IMR-90 (cell line): ENCODE data around the gene C16orf74. TPM values are rescaled to one million over a fixed set of nuclear protein-coding genes. Genes with fewer than 3 reads are reported as not detected.

ENCODE experiments used
- ATAC-seq: fragments of 200-7000 bp; cut with Tn5 transposase; 2 replicates; pipeline ENCODE4 v1.9.1; 2020; ENCODE audit warnings: low read depth, mild to moderate bottlenecking, moderate library complexity
- BruUV-seq: library from RNA; stranded (reverse); fragments of 400-500 nt; replicated peaks from 2 replicates; lab custom pipeline; 2021; lab: Mats Ljungman, UMichigan
- CTCF ChIA-PET: fragments of 300-600 bp; formaldehyde crosslinking; extraction: SDS; loops from one replicate; lab custom pipeline; 2021; ENCODE audit warnings: antibody characterized with exemption; lab: Yijun Ruan, JAX
- POLR2A ChIA-PET: fragments of 300-600 bp; sonication (Branson Sonifier 250); formaldehyde crosslinking; loops from one replicate; lab custom pipeline; 2022; ENCODE audit warnings: antibody characterized with exemption; ENCODE audit not compliant: unreplicated experiment; lab: Charles Lee
- DNase-seq: peaks from one replicate; pipeline ENCODE4 v3.0.0; 2013
- H2AFZ ChIP-seq: replicated peaks from 2 replicates; pipeline ENCODE3; 2013; ENCODE audit warnings: low read length, mild to moderate bottlenecking; ENCODE audit not compliant: poor library complexity
- H2AK5ac ChIP-seq: 2 replicates; pipeline ENCODE4 v1.6.1; 2013; ENCODE audit warnings: low read depth, low read length, inconsistent platforms
- H2AK9ac ChIP-seq: replicated peaks from 2 replicates; pipeline ENCODE3; 2013; ENCODE audit warnings: mild to moderate bottlenecking, low read depth, low read length, moderate library complexity; ENCODE audit not compliant: poor library complexity
- H2BK120ac ChIP-seq: 2 replicates; pipeline ENCODE4 v1.6.1; 2013; ENCODE audit warnings: low read depth, low read length, inconsistent platforms
- H2BK15ac ChIP-seq: 3 replicates; pipeline ENCODE4 v1.6.1; 2013; ENCODE audit warnings: low read depth, low read length, inconsistent platforms
- H2BK20ac ChIP-seq: 2 replicates; pipeline ENCODE4 v1.6.1; 2013; ENCODE audit warnings: low read depth, mild to moderate bottlenecking, inconsistent platforms, low read length, moderate library complexity
- H2BK5ac ChIP-seq: 2 replicates; pipeline ENCODE4 v1.6.1; 2013; ENCODE audit warnings: mild to moderate bottlenecking, low read depth, low read length, inconsistent platforms; ENCODE audit not compliant: poor library complexity, severe bottlenecking
- H3K14ac ChIP-seq: replicated peaks from 2 replicates; pipeline ENCODE4 v1.6.1; 2013; ENCODE audit warnings: low read depth, low read length, inconsistent platforms
- H3K18ac ChIP-seq: 2 replicates; pipeline ENCODE4 v1.6.1; 2013; ENCODE audit warnings: low read depth, low read length, control low read depth
- H3K23ac ChIP-seq: 2 replicates; pipeline ENCODE4 v1.6.1; 2013; ENCODE audit warnings: low read depth, low read length, inconsistent platforms
- H3K27ac ChIP-seq: 2 replicates; pipeline ENCODE4 v1.5.1; 2013; ENCODE audit warnings: mild to moderate bottlenecking, control low read depth, low read length; ENCODE audit not compliant: insufficient read depth
- H3K27me3 ChIP-seq: 2 replicates; pipeline ENCODE4 v1.6.1; 2013; ENCODE audit warnings: low read length; ENCODE audit not compliant: control insufficient read depth, insufficient read depth
- H3K36me3 ChIP-seq: 2 replicates; pipeline ENCODE4 v1.6.1; 2013; ENCODE audit warnings: low read length, mixed read lengths; ENCODE audit not compliant: control insufficient read depth, insufficient read depth
- H3K4ac ChIP-seq: 2 replicates; pipeline ENCODE4 v1.6.1; 2013; ENCODE audit warnings: low read depth, low read length, inconsistent platforms
- H3K4me1 ChIP-seq: 2 replicates; pipeline ENCODE4 v1.6.1; 2013; ENCODE audit warnings: low read length, mixed read lengths; ENCODE audit not compliant: control insufficient read depth, insufficient read depth
- H3K4me2 ChIP-seq: 2 replicates; pipeline ENCODE4 v1.6.1; 2013; ENCODE audit warnings: low read depth, mild to moderate bottlenecking, control low read depth, low read length, moderate library complexity
- H3K4me3 ChIP-seq: 2 replicates; pipeline ENCODE4 v1.5.1; 2013; ENCODE audit warnings: low read depth, mild to moderate bottlenecking, control low read depth, low read length, moderate library complexity; ENCODE audit not compliant: insufficient read depth
- H3K56ac ChIP-seq: 2 replicates; pipeline ENCODE4 v1.6.1; 2013; ENCODE audit warnings: low read length, inconsistent platforms; ENCODE audit not compliant: insufficient read depth; ENCODE audit errors: extremely low read depth
- H3K79me1 ChIP-seq, 2 experiments: 2 replicates each; pipeline ENCODE4 v1.6.1; 2013; ENCODE audit warnings: low read length in 2 of 2, inconsistent platforms in 1 of 2, low read depth in 1 of 2
- H3K9ac ChIP-seq: 2 replicates; pipeline ENCODE4 v1.6.1; 2013; ENCODE audit warnings: low read depth, low read length, control low read depth
- H3K9me1 ChIP-seq: 2 replicates; pipeline ENCODE4 v1.6.1; 2013; ENCODE audit warnings: low read length, inconsistent platforms; ENCODE audit not compliant: insufficient read depth
- H3K9me3 ChIP-seq: 2 replicates; pipeline ENCODE4 v1.6.1; 2013; ENCODE audit warnings: low read length; ENCODE audit not compliant: control insufficient read depth, insufficient read depth
- H4K20me1 ChIP-seq: 2 replicates; pipeline ENCODE4 v1.6.1; 2013; ENCODE audit warnings: low read length, inconsistent platforms; ENCODE audit not compliant: insufficient read depth
- H4K5ac ChIP-seq: 2 replicates; pipeline ENCODE4 v1.6.1; 2013; ENCODE audit warnings: mild to moderate bottlenecking, low read depth, low read length, control low read depth
- H4K8ac ChIP-seq, 2 experiments: 2 replicates each; pipeline ENCODE4 v1.6.1; 2013; ENCODE audit warnings: low read depth in 2 of 2, low read length in 2 of 2, control low read depth in 1 of 2, inconsistent platforms in 1 of 2
- H4K91ac ChIP-seq: 2 replicates; pipeline ENCODE4 v1.6.1; 2013; ENCODE audit warnings: low read depth, low read length, inconsistent platforms; ENCODE audit not compliant: insufficient read depth
- BHLHE40 ChIP-seq: fragments of 150-350 bp; IDR thresholded peaks from 2 replicates; pipeline ENCODE4 v1.6.1; 2016; ENCODE audit warnings: mild to moderate bottlenecking, low read depth, low read length
- CEBPB ChIP-seq: IDR thresholded peaks from 2 replicates; pipeline ENCODE4 v1.6.1; 2012; ENCODE audit warnings: low read depth, low read length, improper control_type of control experiment
- CHD1 ChIP-seq: IDR thresholded peaks from 2 replicates; pipeline ENCODE4 v1.6.1; 2012; ENCODE audit warnings: low read depth, low read length, improper control_type of control experiment
- ELK1 ChIP-seq: fragments of 150-350 bp; IDR thresholded peaks from 2 replicates; pipeline ENCODE4 v1.6.1; 2016; ENCODE audit warnings: low read depth, mild to moderate bottlenecking, low read length, moderate library complexity, borderline replicate concordance
- FOS ChIP-seq: fragments of 150-350 bp; IDR thresholded peaks from 2 replicates; pipeline ENCODE4 v1.6.1; 2016; ENCODE audit warnings: low read depth, low read length
- MAFK ChIP-seq: IDR thresholded peaks from 2 replicates; pipeline ENCODE4 v1.6.1; 2012; ENCODE audit warnings: low read depth, low read length, improper control_type of control experiment
- MAZ ChIP-seq: IDR thresholded peaks from 2 replicates; pipeline ENCODE4 v1.6.1; 2012; ENCODE audit warnings: low read depth, mild to moderate bottlenecking, low read length, improper control_type of control experiment, moderate library complexity, borderline replicate concordance
- MXI1 ChIP-seq: IDR thresholded peaks from 2 replicates; pipeline ENCODE4 v1.6.1; 2012; ENCODE audit warnings: low read depth, mild to moderate bottlenecking, low read length, moderate library complexity, borderline replicate concordance
- NFE2L2 ChIP-seq: fragments of 150-350 bp; IDR thresholded peaks from 2 replicates; pipeline ENCODE4 v1.6.1; 2016; ENCODE audit warnings: low read depth, mild to moderate bottlenecking, low read length
- POLR2A ChIP-seq: IDR thresholded peaks from 2 replicates; pipeline ENCODE4 v1.6.1; 2012; ENCODE audit warnings: mild to moderate bottlenecking, low read depth, low read length
- RAD21 ChIP-seq: IDR thresholded peaks from 2 replicates; pipeline ENCODE4 v1.6.1; 2012; ENCODE audit warnings: low read length, improper control_type of control experiment
- RCOR1 ChIP-seq: IDR thresholded peaks from 2 replicates; pipeline ENCODE4 v1.6.1; 2012; ENCODE audit warnings: mild to moderate bottlenecking, low read length, improper control_type of control experiment; ENCODE audit not compliant: insufficient replicate concordance
- RFX5 ChIP-seq: IDR thresholded peaks from 2 replicates; pipeline ENCODE4 v1.8.0; 2012; ENCODE audit warnings: low read depth, mild to moderate bottlenecking, low read length, moderate library complexity
- SMC3 ChIP-seq: fragments of 150-350 bp; IDR thresholded peaks from 2 replicates; pipeline ENCODE4 v1.6.1; 2016; ENCODE audit warnings: low read depth, mild to moderate bottlenecking, antibody characterized with exemption, low read length, moderate library complexity
- WGBS, 2 experiments: methylation state at CpG; one replicate each; pipeline versions ENCODE4 v1.1.5 to v1.1.7; 2013; ENCODE audit warnings: missing lambda C conversion rate in 2 of 2; ENCODE audit not compliant: insufficient read length in 1 of 2; ENCODE audit errors: extremely low coverage in 2 of 2; 5-methylcytosine and 5-hydroxymethylcytosine counted together
- dilution Hi-C: fragments of 300-500 bp; cut with HindIII; formaldehyde crosslinking; loops from one replicate; pipeline ENCODE4 v1.14.3; 2018; ENCODE audit warnings: low sequenced_read_pairs; ENCODE audit not compliant: unreplicated experiment
- in situ Hi-C: fragments of 300-500 bp; cut with MboI; formaldehyde crosslinking; loops from 3 replicates; pipeline ENCODE4 v1.14.3; 2019; ENCODE audit warnings: low sequenced_read_pairs, inconsistent platforms, mixed read lengths
- intact Hi-C: fragments of 100-400 bp; cut with micrococcal nuclease; formaldehyde crosslinking; loops from 2 replicates; pipeline ENCODE4 v1.10.0; 2022
- polyA plus RNA-seq, 3 experiments: library from polyadenylated mRNA; depleted of rRNA; stranded (reverse); fragments of >200 nt; gene quantifications; 2 replicates each; pipeline ENCODE4 v1.2.3, GENCODE V29; 2012; ENCODE audit warnings: low replicate concordance in 1 of 3
- total RNA-seq: library from RNA; depleted of rRNA; stranded (reverse); fragments of >200 nt; gene quantifications from 2 replicates; pipeline ENCODE4 v1.2.3, GENCODE V29; 2012
- TF ChIP-seq, protein P1 (sequence below): fragments of 150-350 bp; IDR thresholded peaks from 2 replicates; pipeline ENCODE4 v1.6.1; 2017; ENCODE audit warnings: mild to moderate bottlenecking, antibody characterized with exemption, low read length, low read depth
- TF ChIP-seq, protein P2 (sequence below): conservative IDR thresholded peaks from 2 replicates; pipeline ENCODE4 v1.5.1; 2012; ENCODE audit warnings: mild to moderate bottlenecking, low read depth, low read length, improper control_type of control experiment

The C16orf74 gene
- total and polyA plus RNA-seq, 2 of the 4 experiments (the other 2 are of a cell fraction), result 4.5 to 12.2 TPM

GRCh38 chr16:85778873-85779272, 28.0 kb upstream of the C16orf74 start:
- Histone ChIP-seq H3K4me1 (peaks cover 8% of the 10 kb centered on the region), H2AK5ac (no peak overlapping the region)
- no TSS peak for BruUV-seq

More at GRCh38 chr16:85778873-85779272, 28.0 kb upstream of the C16orf74 start:
- CTCF ChIA-PET, result no interaction called here
- Histone ChIP-seq H2AK9ac (no peak overlapping the region), H2BK15ac (no peak overlapping the region), H4K20me1 (peaks cover 42% of the 10 kb centered on the region), H3K27me3 (no peaks in the 10 kb centered on the region), H3K9ac (no peak overlapping the region), H3K36me3 (peaks cover 36% of the 10 kb centered on the region), H3K9me3 (no peaks in the 10 kb centered on the region), H2BK5ac (no peak overlapping the region), H3K27ac (no peak overlapping the region), H3K4ac (no peak overlapping the region), H4K8ac (no peak overlapping the region), H3K4me3 (no peak overlapping the region), H3K79me1 (peaks cover 25 to 45% of the 10 kb centered on the region in 2 experiments), H3K56ac (no peak overlapping the region), H2BK120ac (no peak overlapping the region), H3K18ac (no peak overlapping the region), H4K91ac (no peak overlapping the region), H2BK20ac (no peak overlapping the region), H4K5ac (no peak overlapping the region), H3K23ac (no peak overlapping the region), H3K14ac (no peak overlapping the region), H3K9me1 (no peaks in the 10 kb centered on the region), H2AFZ (no peak overlapping the region), H3K4me2 (no peak overlapping the region)
- WGBS, 2 experiments, result 94% methylated on average over 8 of the region's 12 CpGs; no CpG with 5 or more reads in 1 of the 2 experiments
- intact Hi-C loops (no loop called here), in situ Hi-C loops (no loop called here), dilution Hi-C loops (no loop called here)
- POLR2A ChIA-PET, result no interaction called here
- ATAC-seq (no peak), DNase-seq (no peak)
- TF ChIP-seq RFX5, result no peak
- no peak for TF ChIP-seq NFE2L2
- no peak for TF ChIP-seq CEBPB
- no peak for TF ChIP-seq FOS
- no peak for TF ChIP-seq BHLHE40
- TF ChIP-seq MAFK, result no peak
- no peak for TF ChIP-seq RCOR1
- TF ChIP-seq MXI1, result no peak
- TF ChIP-seq, protein P1, sequence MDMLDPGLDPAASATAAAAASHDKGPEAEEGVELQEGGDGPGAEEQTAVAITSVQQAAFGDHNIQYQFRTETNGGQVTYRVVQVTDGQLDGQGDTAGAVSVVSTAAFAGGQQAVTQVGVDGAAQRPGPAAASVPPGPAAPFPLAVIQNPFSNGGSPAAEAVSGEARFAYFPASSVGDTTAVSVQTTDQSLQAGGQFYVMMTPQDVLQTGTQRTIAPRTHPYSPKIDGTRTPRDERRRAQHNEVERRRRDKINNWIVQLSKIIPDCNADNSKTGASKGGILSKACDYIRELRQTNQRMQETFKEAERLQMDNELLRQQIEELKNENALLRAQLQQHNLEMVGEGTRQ, result no peak
- no peak for TF ChIP-seq CHD1
- TF ChIP-seq, protein P2, sequence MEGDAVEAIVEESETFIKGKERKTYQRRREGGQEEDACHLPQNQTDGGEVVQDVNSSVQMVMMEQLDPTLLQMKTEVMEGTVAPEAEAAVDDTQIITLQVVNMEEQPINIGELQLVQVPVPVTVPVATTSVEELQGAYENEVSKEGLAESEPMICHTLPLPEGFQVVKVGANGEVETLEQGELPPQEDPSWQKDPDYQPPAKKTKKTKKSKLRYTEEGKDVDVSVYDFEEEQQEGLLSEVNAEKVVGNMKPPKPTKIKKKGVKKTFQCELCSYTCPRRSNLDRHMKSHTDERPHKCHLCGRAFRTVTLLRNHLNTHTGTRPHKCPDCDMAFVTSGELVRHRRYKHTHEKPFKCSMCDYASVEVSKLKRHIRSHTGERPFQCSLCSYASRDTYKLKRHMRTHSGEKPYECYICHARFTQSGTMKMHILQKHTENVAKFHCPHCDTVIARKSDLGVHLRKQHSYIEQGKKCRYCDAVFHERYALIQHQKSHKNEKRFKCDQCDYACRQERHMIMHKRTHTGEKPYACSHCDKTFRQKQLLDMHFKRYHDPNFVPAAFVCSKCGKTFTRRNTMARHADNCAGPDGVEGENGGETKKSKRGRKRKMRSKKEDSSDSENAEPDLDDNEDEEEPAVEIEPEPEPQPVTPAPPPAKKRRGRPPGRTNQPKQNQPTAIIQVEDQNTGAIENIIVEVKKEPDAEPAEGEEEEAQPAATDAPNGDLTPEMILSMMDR, result no peak
- TF ChIP-seq SMC3, result no peak
- no peak for TF ChIP-seq ELK1
- TF ChIP-seq MAZ, result no peak
- TF ChIP-seq POLR2A, result no peak
- no peak for TF ChIP-seq RAD21
